GM10266 (cell line): ENCODE measurements around the gene BFSP1.

ENCODE experiments used
- DNase-seq: peaks from one replicate; pipeline ENCODE4 v3.0.0; 2012; ENCODE audit errors: extremely low spot score
- CTCF ChIP-seq: IDR thresholded peaks from 2 replicates; pipeline ENCODE4 v1.5.1; 2012; ENCODE audit warnings: mild to moderate bottlenecking, low read depth; ENCODE audit not compliant: control insufficient read depth, insufficient read depth; ENCODE audit errors: missing control alignments

BFSP1 gene

GRCh38 chr20:17473659-17474058, 57.5 kb downstream of the BFSP1 start:
- TF ChIP-seq CTCF, result no peak

GRCh38 chr20:17471606-17472187, 59.5 kb downstream of the BFSP1 start:
- TF ChIP-seq CTCF, result no peak
- no peak for DNase-seq

More at GRCh38 chr20:17473659-17474058, 57.5 kb downstream of the BFSP1 start:
- no peak for DNase-seq

DNA sequence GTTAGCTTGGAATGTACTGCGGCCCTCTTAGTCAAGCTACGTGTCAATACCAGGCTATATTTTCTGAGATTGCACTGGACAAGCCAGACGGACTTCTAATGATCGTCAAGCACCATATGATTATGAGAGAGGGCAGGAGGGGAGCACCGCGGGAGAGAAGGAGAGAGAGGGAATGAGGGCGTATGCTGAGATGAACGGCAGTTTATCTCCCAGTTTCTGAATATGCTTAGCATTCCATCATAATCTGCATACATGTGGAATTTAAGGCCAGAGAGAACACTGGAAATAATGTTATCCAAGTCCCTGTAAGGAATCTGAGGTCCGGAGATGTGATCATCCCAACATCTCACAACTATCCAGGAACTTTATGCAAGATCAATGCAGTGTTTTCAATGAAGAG, 60.2 kb downstream of the BFSP1 start:
- TF ChIP-seq CTCF, result no peak
- DNase-seq, result no peak

DNA sequence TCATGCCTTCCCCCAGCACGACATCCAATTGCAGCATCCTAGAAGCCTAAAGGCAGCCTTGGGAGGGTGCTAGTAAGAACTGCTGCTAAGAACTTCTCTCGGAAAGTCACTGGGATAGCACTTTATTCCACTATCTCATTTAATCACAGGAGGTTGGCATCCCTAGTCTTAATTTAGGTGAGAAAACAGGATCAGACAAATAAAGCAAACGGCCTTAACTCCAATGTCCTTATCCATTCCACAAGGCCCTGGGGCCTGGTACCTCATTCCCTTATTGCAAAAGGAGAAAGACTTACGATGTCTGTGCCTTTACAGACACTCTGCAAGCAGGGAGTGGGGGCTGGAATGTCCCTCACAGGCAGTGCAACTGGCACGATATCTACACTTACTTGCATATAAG, 60.7 kb downstream of the BFSP1 start:
- TF ChIP-seq CTCF, result no peak
- DNase-seq, result no peak

- no peak for TF ChIP-seq CTCF
- no peak for DNase-seq
Observed at GRCh38 chr20:17469246-17470030, 61.7 kb downstream of the BFSP1 start.

DNA sequence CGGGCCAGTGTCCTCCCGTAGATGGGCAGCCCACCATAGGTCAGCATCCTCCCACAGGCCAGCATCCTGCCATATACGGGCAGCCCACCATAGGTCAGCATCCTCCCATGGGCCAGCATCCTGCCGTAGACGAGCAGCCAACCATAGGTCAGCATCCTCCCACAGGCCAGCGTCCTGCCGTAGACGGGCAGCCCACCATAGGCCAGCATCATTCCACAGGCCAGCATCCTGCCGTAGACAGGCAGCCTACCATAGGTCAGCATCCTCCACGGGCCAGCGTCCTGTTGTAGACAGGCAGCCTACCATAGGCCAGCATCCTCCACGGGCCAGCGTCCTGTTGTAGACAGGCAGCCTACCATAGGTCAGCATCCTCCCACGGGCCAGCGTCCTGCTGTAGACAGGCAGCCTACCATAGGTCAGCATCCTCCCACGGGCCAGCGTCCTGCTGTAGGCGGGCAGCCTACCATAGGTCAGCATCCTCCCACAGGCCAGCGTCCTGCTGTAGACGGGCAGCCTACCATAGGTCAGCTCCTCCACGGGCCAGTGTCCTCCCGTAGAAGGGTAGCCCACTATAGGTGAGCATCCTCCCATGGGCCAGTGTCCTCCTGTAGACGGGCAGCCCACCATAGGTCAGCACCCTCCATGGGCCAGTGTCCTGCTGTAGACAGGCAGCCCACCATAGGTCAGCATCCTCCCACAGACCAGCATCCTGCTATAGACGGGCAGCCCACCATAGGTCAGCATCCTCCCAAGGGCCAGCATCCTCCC, 62.9 kb downstream of the BFSP1 start:
- DNase-seq, result no peak
- no peak for TF ChIP-seq CTCF
